ENCODE data around the gene KCTD19. TPM values are rescaled to one million over a fixed set of nuclear protein-coding genes. Genes with fewer than 3 reads are reported as not detected.

The KCTD19 gene
- total RNA-seq, 1 donor from 2014 or later: 1.3 TPM

GRCh38 chr16:67304020-67304419 lies 22.5 kb downstream of the KCTD19 start:
- no peak for DNase-seq (ENCODE audit: low read depth, low spot score)
- H3K27me3 Mint-ChIP-seq (ENCODE audit: low read depth): peaks cover 3% of the 10 kb centered on the region
- no peak overlapping the region for H3K4me3 Mint-ChIP-seq
- H3K4me1 Mint-ChIP-seq: no peaks in the 10 kb centered on the region
- peaks cover 3% of the 10 kb centered on the region for H3K9me3 Mint-ChIP-seq
- TF ChIP-seq CTCF (conservative IDR thresholded peaks at IDR 0.05): no peak
- H3K36me3 Mint-ChIP-seq (ENCODE audit: low read depth): no peaks in the 10 kb centered on the region
- H3K27ac Mint-ChIP-seq (ENCODE audit: unreplicated experiment): peak overlapping the region; percentile 17

DNA sequence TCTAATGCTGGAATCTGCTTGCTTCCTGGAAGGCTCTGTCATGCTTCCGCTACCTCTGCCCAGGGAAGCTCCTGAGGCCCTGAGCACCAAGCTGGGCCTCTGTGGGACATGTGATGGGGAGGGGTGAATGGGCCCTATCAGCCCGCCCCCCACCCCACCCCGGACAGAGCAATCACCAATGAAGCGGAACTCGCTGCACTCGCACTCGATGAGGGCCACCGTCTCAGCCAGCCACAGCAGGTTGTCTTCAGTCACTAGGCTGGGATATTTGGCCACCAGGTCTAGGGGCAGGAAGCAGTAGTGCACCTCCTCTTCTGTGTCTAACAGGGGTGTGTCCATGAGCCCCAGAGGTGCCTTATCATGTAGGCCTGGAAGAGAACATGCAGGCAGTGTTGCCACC lies 23.6 kb downstream of the KCTD19 start:
- Mint-ChIP-seq H3K9me3 (peaks cover 3% of the 10 kb centered on the region), H3K4me3 (no peak overlapping the region), H3K36me3 (ENCODE audit: low read depth) (no peaks in the 10 kb centered on the region), H3K4me1 (no peaks in the 10 kb centered on the region), H3K27me3 (ENCODE audit: low read depth) (peaks cover 3% of the 10 kb centered on the region), H3K27ac (ENCODE audit: unreplicated experiment) (no peak overlapping the region)
- no peak for TF ChIP-seq CTCF (conservative IDR thresholded peaks at IDR 0.05)
- no peak for DNase-seq (ENCODE audit: low read depth, low spot score)

DNA sequence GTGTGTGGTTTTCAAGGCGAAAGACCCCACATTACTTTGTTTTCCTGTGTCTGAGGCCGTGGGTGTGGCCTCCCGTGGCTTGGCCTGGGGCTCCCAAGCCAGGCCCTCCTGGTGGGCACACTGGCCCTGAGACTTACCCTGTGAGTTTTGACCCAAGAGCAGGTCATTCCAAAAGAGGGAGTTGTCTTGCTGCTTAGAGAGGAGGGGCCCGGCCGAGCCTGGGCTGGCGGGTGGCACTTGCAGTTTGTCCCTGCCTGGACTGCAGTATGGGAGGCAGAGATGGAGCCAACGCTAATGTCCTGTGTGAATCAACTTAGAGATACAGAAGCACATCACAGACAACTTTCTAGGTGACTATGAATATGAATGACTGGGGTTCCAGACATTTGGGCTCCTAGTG lies 24.5 kb downstream of the KCTD19 start:
- Mint-ChIP-seq H3K36me3 (ENCODE audit: low read depth) (no peaks in the 10 kb centered on the region), H3K4me3 (no peak overlapping the region), H3K9me3 (peaks cover 3% of the 10 kb centered on the region), H3K27ac (ENCODE audit: unreplicated experiment) (no peak overlapping the region), H3K4me1 (no peaks in the 10 kb centered on the region), H3K27me3 (ENCODE audit: low read depth) (peaks cover 3% of the 10 kb centered on the region)
- no peak for DNase-seq (ENCODE audit: low read depth, low spot score)
- no peak for TF ChIP-seq CTCF (conservative IDR thresholded peaks at IDR 0.05)

DNA sequence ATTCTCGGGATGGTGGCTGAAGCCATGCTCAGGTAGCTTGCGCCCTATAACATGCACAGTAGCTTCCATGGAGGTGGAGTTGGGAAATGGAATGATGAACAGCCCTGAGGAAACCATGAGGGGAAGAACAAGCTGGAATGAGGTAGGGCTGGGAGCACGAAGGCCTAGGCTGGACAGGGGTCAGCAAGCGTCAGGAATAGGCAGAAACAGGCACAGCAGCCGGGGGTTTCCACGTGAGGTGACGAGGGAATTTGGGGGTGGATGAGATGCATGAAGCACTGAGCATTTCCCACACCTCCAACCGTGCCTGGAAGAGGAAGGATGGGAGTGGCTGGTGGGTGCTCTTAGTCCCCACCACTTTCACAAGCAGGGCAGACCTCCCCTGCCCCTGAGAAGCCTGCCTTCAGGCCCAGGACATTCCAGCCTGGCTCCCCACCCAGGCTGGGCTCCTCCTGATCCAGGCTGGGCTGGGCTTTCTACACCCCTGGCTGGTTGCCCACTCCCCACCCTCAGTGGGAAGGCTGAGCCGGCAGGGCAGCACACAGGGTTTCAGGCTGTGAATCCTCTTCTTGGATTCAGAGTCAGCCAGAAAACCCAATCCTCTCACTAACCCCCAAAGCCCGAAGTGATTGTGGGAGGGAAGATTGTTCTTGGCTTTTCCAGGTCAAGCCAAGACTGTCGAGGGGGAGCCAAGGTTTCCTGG lies 25.3 kb downstream of the KCTD19 start:
- Mint-ChIP-seq H3K4me1 (no peaks in the 10 kb centered on the region), H3K27ac (ENCODE audit: unreplicated experiment) (no peak overlapping the region), H3K27me3 (ENCODE audit: low read depth) (peaks cover 6% of the 10 kb centered on the region), H3K36me3 (ENCODE audit: low read depth) (no peaks in the 10 kb centered on the region), H3K4me3 (no peak overlapping the region), H3K9me3 (peaks cover 3% of the 10 kb centered on the region)
- no peak for TF ChIP-seq CTCF (conservative IDR thresholded peaks at IDR 0.05)
- DNase-seq (ENCODE audit: low read depth, low spot score): no peak

DNA sequence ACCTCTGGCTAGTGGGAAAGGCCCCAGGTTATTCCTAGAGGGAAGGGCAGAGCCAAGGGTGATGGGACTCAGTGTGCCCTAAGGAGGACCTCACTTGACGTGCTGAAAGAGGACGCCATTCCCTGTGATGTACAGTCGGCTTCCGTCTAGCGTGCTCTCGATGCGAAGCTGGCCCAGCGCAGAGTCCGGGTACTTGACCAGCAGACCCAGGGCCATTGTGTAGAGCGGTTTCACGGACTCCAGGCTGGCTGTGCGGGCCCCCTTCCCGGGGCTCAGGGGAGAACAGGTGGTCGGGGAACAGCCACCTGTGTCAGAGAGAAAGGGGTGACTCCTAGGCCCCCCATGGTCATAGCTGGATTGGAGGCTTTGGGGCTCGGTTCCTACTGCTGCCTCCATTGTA lies 27.3 kb downstream of the KCTD19 start:
- no peak overlapping the region for H3K4me3 Mint-ChIP-seq
- no peaks in the 10 kb centered on the region for H3K36me3 Mint-ChIP-seq (ENCODE audit: low read depth)
- no peak overlapping the region for H3K27ac Mint-ChIP-seq (ENCODE audit: unreplicated experiment)
- no peaks in the 10 kb centered on the region for H3K9me3 Mint-ChIP-seq
- no peak for TF ChIP-seq CTCF (conservative IDR thresholded peaks at IDR 0.05)
- DNase-seq (ENCODE audit: low read depth, low spot score): no peak
- no peaks in the 10 kb centered on the region for H3K4me1 Mint-ChIP-seq
- H3K27me3 Mint-ChIP-seq (ENCODE audit: low read depth): peaks cover 10% of the 10 kb centered on the region
